ENCODE measurements around the gene LBHD2. TPM values are rescaled to one million over a fixed set of nuclear protein-coding genes. Genes with fewer than 3 reads are reported as not detected.
A peak's percentile ranks its signal among the peaks of the same experiment; 100 is the strongest.

Gene LBHD2
- total and polyA plus RNA-seq, 2 of the 13 experiments (the other 11 are each of a cell fraction or from before 2014, with no cell fraction given): 0.67 to 1.00 TPM

DNA sequence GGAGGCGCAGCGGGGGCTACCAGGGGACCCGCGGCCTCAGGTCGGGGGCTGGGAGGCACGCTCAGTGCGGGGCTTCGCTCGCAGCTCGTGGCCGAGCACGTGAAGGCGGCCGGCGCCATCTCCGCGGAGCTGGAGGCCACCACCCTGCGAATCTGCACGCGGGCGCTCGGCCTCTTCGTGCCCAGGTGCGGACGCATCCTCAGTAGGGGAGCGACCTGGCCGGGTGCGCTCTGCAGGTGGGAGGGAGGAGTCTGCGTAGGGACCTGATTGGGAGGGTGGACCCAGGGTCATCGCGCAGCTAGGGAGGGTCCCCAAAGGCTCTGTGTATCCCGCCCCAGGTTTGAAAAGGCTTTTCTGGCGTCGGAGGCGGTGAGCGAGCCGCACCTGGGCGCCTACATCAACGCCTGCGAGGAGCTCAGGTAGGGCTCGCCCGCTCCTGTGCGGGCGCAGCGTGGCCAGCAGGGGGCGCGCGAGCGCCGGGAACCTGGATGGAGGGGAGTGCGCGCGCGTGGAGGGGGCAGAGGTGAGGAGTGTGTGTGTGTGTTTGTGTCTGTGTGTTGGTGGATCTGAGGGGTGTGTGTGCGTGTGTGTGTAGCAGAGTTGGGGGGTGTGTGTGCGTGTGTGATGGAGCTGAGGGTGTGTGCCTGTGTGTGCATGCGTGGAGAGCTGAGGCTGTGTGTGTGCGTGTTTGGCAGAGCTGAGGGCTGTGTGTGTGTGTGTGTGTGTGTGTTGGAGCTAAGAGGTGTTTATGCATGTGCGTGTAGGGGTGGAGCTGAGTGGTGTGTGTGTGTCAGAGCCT lies 20.8 kb downstream of the LBHD2 start (continued):
- TF ChIP-seq, protein P1, sequence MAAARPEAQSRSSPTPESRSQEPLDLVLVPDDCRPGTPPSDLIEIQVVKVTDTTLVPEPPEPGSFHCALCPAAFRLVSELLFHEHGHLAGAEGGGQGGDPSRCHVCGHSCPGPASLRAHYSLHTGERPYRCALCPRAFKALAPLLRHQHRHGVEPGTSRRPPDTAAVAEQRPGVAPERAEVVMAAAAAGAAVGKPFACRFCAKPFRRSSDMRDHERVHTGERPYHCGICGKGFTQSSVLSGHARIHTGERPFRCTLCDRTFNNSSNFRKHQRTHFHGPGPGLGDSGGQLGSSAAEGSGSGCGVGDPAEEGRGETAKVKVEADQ (CRISPR knock-in tag; IDR thresholded peaks at IDR 0.05; ENCODE audit: borderline replicate concordance): 0 out of 2 replicates have a peak, but pooled peaks have one; percentile 38
- TF ChIP-seq STAG1 (CRISPR knock-in tag; IDR thresholded peaks at IDR 0.05): peak; percentile 74
- TF ChIP-seq TARDBP (CRISPR knock-in tag; IDR thresholded peaks at IDR 0.05): peak; percentile 84; the same call in 1 of the 2 replicates
- TF ChIP-seq, protein P2, sequence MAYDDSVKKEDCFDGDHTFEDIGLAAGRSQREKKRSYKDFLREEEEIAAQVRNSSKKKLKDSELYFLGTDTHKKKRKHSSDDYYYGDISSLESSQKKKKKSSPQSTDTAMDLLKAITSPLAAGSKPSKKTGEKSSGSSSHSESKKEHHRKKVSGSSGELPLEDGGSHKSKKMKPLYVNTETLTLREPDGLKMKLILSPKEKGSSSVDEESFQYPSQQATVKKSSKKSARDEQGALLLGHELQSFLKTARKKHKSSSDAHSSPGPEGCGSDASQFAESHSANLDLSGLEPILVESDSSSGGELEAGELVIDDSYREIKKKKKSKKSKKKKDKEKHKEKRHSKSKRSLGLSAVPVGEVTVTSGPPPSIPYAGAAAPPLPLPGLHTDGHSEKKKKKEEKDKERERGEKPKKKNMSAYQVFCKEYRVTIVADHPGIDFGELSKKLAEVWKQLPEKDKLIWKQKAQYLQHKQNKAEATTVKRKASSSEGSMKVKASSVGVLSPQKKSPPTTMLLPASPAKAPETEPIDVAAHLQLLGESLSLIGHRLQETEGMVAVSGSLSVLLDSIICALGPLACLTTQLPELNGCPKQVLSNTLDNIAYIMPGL (CRISPR knock-in tag; IDR thresholded peaks at IDR 0.05; ENCODE audit: borderline replicate concordance in 1 of 2, low read depth in 1 of 2): peak; percentile 51; a peak in 3 of 4 replicates
- 0 out of 2 replicates have a peak, but pooled peaks have one; percentile 32 for TF ChIP-seq NR2F6 (IDR thresholded peaks at IDR 0.05)
- TF ChIP-seq NR2F6 (CRISPR knock-in tag; IDR thresholded peaks at IDR 0.05): peak; percentile 56; the same call in 1 of the 2 replicates
- TF ChIP-seq NR1H2 (CRISPR knock-in tag; IDR thresholded peaks at IDR 0.05; ENCODE audit: borderline replicate concordance, low read depth): 0 out of 2 replicates have a peak, but pooled peaks have one; percentile 39
- 0 out of 2 replicates have a peak, but pooled peaks have one; percentile 32 for TF ChIP-seq ZNF672 (CRISPR knock-in tag; IDR thresholded peaks at IDR 0.05)
- TF ChIP-seq NONO (IDR thresholded peaks at IDR 0.05): peak; percentile 72; the same call in 1 of the 2 replicates
- peak; percentile 77 for TF ChIP-seq NONO (CRISPR knock-in tag; conservative IDR thresholded peaks at IDR 0.05)
- TF ChIP-seq ZNF512 (CRISPR knock-in tag; IDR thresholded peaks at IDR 0.05): no peak
- peak; percentile 98 for TF ChIP-seq AKAP8 (CRISPR knock-in tag; IDR thresholded peaks at IDR 0.05)
- TF ChIP-seq HNRNPLL (IDR thresholded peaks at IDR 0.05; ENCODE audit: low read depth, low read length, poor library complexity, severe bottlenecking): peak; percentile 3
- no peak for TF ChIP-seq ZNF749 (CRISPR knock-in tag; IDR thresholded peaks at IDR 0.05; ENCODE audit: borderline replicate concordance)
- peak; percentile 32 for TF ChIP-seq SRSF1 (optimal IDR thresholded peaks at IDR 0.05; ENCODE audit: low read depth, low read length)
- peak; percentile 85 for TF ChIP-seq ZC3H13 (CRISPR knock-in tag; IDR thresholded peaks at IDR 0.05)
- TF ChIP-seq JUND (CRISPR knock-in tag; IDR thresholded peaks at IDR 0.05): peak; percentile 38; the same call in 1 of the 2 replicates
- 0 out of 2 replicates have a peak, but pooled peaks have one; percentile 43 for TF ChIP-seq MEF2D (CRISPR knock-in tag; IDR thresholded peaks at IDR 0.05)
- peak; percentile 11; the same call in 1 of the 2 replicates for TF ChIP-seq ZBTB38 (CRISPR knock-in tag; IDR thresholded peaks at IDR 0.05)
- peak; percentile 12; the same call in 1 of the 2 replicates for TF ChIP-seq IRF9 (CRISPR knock-in tag; IDR thresholded peaks at IDR 0.05; ENCODE audit: borderline replicate concordance)
- TF ChIP-seq BRD4 (CRISPR knock-in tag; IDR thresholded peaks at IDR 0.05): no peak
